Hepatic stellate cell (primary cell): ENCODE results near the gene CHTF18.

Source experiments
- DNase-seq: peaks from one replicate; pipeline ENCODE4 v3.0.0; 2011; ENCODE audit warnings: low spot score

CHTF18 gene

DNA sequence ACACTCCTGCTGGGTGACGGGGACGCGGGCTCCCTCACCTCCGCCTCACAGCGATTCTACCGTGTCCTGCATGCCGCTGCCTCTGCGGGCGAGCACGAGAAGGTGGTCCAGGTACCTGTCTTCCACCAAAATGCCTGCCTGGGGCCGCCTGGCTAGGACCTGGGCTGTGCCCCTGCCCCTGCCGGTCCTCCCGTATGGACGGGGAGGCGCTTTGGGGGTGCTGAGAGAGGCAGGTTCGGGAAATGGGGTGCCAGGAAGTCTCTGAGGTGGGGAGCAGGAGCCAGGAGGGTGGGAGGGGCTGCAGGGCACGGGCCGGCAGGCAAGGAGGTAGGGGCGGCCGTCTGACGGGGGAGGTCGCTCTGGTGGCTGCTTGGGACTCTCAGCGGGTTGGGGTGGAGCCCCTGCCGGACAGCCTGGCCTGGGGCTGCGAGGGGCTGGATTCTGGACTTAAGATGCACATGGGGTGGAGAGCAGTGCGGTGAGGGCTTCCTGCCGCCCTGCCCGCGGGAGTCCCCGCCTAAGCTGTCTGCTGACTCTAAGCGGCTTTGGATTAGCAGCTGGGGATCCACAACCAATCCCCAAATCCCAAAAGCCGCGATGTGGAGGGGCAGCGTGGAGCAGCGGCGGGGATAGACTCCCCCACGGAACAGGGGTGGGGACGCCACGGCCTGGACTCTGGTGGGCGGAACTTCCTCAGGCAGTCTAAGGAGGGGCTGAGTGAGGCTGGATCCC lies 5.8 kb downstream of the CHTF18 start:
- no peak for DNase-seq

DNA sequence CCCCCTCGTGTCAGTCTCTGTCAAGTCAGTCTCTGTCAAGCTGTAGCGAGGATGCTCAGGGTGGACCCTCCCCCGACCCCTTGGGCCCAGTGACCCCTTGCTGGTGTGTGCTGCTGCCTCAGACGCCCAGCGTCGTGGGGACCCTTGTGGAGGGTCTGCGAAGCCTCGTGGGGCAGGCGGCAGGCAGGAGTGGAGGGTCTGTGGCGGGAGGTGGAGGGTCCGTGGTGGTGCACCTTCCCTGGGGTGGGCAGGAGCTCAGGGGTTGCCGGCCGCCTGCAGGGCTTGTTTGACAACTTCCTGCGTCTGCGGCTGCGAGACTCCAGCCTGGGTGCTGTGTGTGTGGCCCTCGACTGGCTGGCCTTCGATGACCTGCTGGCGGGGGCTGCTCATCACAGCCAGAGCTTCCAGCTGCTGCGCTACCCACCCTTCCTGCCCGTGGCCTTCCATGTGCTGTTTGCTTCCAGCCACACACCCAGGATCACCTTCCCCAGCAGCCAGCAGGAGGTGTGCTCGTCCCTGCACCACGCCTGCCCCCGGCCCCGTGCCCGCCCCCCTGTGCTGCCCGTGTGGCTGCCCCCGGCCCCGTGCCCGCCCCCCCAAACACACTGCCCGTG lies 6.5 kb downstream of the CHTF18 start:
- no peak for DNase-seq

DNA sequence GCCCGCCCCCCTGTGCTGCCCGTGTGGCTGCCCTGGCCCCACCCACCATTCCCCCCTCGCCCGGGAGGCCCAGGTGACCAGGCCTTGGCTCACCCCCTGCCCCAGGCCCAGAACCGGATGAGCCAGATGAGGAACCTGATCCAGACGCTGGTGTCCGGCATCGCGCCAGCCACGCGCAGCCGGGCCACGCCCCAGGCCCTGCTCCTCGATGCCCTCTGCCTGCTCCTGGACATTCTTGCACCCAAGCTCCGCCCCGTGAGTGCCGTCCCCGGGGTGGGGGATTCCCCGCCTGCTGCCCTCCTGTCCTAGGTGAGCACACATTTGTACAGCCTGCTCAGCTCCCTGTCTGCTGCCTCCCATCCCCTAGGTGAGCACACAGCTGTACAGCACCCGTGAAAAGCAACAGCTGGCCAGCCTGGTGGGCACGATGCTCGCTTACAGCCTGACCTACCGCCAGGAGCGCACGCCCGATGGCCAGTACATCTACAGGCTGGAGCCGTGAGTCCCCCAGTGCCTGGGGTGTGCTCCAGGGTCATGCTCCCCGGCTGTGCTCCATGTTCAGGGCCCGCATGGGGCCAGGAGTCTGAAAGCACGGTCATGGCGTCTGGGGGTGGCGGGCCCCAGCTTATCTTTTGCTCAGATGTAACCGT lies 7.3 kb downstream of the CHTF18 start:
- no peak for DNase-seq

DNA sequence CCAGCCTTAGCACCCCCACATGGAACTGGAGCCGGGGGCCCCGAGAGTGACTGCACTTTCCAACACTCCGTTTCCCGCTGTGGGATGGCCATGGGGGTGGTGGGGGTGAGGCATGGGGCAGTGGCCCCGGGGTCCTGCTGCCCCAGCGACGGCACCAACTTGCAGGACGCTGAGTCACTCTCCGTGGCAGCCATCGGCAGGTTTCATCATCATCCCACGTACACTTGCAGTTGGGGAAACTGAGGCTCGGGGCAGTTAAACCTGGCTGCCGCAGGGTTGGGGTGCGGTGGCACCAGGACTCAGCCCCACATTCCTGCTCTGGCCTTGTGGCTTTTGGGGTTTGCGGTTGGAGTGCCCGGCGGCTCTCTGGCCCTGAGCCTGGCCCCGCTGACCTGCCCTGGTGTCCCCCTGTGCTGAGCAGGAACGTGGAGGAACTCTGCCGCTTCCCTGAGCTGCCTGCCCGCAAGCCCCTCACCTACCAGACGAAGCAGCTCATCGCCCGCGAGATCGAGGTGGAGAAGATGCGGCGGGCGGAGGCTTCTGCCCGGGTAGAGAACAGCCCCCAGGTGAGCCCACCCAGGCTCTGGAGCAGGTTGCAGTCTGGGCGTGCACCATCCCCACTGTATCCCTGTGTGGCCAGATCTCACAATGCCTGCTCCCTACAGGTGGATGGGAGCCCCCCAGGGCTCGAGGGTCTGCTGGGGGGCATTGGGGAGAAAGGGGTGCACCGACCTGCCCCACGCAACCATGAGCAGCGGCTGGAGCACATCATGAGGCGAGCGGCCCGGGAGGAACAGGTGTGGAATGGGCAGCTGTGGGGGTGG lies 8.1 kb downstream of the CHTF18 start:
- no peak for DNase-seq

DNA sequence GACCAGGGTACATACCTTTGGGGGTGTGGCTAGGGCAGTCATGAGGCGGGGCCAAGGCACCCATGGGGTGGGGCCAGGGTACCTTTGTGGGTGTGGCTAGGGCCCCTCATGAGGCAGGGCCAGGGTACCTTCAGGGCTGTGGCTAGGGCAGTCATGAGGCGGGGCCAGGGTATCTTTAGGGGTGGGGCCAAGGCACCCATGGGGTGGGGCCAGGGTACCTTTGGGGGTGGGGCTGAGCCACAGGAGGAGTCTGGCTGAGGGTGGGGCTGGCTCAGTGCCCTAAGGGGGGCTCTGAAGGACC lies 8.7 kb downstream of the CHTF18 start:
- no peak for DNase-seq

DNA sequence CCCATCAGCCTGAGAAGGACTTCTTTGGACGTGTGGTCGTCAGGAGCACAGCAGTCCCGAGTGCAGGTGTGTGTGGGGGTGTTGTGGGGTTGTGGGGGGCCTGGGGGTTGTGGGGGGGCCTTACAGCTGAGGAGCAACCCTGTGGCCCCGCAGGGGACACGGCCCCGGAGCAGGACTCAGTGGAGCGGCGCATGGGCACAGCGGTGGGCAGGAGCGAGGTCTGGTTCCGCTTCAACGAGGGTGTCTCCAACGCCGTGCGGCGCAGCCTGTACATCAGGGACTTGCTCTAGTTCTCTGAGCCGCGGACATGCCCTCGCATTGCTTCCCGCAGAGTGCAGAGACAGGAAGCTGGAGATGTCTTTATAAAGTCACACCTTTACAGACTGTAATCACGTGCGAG lies 9.3 kb downstream of the CHTF18 start:
- DNase-seq = no peak

DNA sequence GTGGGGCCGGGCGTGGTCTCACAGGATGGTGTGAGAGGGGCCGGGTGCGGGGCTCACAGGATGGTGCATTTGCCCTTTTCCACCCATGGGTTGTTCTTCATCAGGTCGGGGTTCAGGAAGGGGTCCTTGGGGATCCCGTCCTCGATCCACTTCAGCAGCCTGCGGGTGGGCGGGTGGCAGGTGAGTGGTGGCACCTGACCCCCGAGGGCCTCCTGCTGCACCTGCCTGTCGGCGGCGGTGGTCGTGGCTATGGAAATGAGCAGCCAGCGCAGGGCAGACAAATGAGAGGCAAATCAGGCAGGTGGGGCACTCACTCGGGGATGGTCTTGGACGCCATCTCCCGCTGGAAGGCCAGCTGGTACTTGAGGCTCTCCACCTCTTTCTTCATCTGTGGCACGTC lies 10.2 kb downstream of the CHTF18 start:
- no peak for DNase-seq

DNA sequence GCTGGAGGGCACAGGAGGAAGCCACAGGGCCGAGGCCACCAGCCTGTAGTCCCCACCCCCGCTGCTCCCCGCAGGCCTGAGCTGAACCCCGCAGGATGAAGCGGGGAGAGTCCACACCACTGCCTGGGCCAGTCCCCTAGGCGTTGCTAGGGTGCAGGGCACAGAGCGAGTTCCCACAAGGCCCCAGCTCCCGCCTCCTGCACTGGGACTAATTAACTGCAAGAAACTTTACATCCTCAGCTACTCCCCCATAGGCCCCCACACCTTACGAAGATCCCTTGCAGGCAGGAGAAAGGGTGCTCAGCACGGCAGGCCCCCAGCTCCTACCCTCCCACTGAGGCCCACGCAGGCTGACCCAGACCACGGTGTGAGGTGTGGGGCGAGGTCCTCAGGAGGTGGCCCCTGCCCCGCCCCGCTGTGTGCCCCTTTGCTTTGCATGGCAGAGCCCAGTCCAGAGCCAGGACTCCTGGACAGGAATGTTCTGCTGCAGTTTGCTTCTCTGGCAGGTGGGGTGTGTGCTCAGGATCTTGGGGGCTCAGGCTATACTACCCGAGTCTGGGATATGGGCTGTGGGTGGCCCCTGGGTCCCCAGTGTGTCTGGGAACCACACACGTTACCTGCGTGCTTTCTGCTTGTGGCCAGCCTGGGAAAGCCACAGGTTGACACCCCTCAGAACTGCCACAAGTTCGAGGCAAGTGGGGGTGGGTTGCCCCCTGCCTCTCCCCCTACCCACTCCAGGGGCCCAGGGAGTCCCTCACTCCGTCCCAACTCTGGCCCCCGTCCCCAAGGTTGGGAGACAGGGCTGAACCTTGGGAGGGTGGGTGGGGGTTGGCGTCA lies 10.9 kb downstream of the CHTF18 start:
- no peak for DNase-seq

DNA sequence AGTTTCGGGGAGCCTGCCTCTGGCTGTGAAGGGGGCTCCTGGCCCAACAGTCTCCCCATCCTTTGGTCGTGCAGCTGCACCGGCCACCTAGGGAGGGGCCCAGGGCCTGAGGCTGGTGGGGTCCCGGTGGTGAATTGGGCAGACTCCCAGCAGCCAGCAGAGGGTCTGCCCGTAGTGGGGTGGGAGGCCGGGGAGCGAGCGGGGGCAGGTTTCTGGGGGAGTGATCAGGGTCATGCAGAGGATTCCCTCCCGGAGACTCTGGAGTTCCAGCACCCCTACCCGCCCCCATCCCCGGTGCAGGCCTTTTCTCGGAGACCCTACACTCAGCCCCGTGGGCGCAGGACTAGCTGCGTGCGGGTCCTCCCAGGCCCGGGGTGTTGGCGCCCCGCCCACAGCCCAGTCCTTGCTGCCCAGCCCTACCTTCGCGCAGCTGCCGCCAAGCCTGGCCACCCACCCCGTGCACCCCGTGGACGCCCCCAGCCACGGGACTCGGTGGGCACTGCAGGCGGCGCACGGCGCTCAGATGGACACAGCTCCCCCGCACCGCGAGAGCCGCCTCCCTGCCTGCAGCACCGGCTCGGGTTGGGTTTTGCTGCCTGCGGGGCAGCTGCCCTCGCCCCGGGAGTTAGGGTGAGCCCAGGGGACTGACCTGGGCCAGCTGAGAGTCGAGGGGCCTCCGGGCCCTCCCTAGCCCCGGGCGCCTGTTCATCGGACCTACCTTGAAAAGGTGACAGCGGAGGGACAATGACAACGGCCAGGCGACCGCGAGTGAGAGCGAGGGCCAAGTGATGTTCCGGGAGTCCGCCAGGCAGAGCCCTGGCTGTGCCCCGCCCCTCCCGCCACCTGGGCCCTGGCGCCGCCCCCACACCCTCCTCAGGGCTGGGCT lies 11.8 kb downstream of the CHTF18 start, which contains the start of gene GNG13:
Gene GNG13, minus strand, starts transcription at position 787 of the 886 bp plus-strand sequence. CDS start 1,657 bp downstream, outside the sequence.
- DNase-seq = no peak

DNA sequence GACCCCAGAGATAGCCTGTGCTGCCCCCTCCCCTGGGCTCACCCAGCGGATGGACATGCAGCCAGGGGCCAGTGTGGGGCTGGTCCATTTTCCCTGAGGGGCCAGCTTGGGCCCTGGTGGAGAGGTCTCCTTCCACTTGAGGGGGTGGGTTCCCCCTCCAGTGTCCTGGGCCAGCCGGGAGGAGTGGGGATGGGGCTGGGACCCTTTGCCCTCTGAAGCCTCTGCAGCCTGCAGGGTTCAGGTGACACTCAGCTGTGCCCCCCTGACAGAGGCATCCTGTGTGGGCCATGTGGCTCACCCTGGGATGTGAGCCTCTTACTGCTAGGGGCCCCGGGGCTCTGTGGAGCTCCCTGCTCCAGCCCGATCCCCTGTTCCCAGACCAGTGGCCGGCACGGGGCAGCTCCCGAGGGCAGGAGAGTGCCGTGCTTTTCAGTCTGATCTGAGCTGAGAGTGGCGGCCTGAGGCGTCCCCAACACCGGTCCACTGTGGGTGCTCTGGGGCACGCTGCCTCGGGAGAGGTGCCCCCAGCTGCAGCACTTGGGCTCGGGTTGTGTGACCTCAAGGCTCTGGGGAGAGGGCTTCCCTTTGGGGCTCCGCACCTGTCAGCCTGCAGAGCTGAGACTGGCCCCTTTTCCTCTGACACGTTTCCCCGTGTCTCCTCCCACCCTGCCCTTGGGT lies 12.6 kb downstream of the CHTF18 start:
- no peak for DNase-seq

DNA sequence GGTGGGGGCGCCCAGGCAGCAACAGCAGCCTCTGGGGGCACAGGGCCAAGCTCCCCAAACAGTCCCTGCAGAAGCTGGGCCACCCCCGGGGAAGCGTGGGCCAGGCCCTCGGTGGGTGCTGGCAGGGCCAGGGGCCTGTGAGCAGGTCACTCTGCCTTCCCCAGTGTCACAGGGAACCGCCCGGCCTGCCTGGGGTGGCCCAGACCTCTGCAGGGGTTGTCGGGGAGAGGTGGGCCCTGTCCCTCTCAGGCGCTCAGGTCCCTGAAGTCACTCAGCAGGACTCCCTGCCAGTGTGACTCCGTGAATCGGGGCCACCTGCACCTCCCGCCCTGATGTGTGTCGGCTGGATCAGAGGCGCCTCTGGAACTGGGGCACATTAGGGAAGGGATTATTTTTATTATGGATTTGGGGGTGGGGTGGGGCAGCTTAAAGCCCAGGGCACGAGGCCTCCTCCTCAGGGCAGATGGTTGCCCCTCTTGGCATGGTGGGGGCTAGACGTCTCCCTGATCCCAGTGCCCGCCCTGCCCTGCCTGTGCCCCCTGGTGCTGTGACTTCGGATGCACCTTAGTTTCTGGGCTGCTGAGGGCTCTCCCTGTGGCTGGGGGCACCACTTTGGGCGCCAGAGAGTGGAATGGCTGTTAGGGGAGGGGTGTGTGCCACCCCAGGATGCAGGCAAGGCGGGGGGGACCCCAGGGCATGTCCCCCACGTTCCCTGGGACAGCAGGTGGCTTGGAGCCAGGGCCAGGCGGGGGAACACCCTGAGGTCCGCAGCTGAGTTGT lies 13.4 kb downstream of the CHTF18 start:
- DNase-seq = no peak

DNA sequence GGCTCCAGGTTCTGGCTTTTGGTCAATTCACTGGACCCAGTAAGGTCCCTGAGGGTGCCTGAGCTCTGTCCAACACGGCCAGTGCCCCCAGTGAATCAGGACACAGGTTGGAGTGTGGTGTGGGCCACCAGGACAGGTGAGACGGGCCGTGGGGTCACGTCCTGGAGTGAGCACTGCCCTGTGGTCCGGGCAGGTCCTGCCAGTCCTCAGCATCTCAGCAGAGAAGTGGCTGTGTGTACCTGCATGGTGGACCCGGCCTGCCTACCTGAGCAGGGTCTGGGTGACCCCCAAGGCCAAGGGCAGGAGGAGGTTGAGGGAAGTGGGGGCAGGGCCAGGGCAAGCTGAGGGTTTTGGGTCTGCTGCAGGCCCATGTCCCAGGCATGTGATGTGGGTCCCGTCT lies 14.0 kb downstream of the CHTF18 start:
- DNase-seq = no peak

DNA sequence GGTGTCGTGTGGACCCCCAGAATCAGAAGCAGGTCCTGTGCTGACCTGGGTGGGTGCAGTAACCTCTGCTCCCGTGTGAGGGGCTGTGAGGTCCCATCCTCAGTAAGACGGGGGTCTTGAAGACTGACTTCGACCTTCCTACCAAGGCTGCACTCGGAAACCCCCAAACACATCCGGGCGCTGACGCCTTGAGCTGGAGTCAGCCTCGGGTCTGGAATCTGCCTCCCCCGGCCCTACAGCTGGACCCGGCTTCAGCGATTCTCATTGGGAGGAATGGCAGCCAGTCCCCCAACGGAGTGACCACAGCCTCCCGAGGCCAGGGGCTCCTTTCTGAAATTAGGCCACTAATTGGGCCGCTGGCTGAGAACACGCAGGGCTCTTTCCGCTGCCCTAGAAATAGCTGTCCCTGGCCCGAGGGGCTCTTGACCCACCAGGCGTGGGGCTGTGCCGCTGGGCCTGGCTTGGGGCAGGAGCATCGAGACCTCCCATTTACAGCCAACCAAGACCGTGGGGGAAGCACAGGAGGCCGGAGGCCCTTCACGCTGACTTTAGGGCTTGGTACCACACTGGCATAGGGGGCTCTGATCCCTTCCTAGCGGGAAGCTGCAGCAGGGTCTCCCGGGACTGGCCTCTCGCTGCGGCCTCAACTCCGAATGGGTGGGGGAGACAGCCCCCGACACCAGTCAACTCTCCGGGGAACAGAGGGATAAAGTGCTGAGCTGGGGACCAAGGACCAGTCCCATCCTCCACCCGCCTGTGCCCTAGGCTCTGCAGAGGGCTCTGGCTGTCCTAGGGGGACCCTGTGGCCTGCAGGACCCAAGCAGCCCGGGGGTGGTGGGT lies 14.7 kb downstream of the CHTF18 start:
- DNase-seq = no peak

DNA sequence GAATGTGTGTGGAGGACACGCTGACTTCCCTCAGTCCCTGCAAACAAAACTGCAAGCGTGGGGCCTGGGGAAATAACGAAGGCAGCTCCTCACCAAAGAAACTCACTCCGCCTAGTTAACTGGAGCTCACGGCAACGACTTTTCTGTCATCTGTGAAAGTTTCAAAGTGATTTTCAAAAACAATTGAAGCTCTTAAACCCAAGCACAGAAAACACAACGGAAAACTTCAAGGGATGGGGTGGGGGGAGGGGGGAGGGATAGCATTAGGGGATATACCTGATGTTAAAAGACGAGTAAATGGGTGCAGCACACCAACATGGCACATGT lies 15.3 kb downstream of the CHTF18 start:
- DNase-seq = no peak

DNA sequence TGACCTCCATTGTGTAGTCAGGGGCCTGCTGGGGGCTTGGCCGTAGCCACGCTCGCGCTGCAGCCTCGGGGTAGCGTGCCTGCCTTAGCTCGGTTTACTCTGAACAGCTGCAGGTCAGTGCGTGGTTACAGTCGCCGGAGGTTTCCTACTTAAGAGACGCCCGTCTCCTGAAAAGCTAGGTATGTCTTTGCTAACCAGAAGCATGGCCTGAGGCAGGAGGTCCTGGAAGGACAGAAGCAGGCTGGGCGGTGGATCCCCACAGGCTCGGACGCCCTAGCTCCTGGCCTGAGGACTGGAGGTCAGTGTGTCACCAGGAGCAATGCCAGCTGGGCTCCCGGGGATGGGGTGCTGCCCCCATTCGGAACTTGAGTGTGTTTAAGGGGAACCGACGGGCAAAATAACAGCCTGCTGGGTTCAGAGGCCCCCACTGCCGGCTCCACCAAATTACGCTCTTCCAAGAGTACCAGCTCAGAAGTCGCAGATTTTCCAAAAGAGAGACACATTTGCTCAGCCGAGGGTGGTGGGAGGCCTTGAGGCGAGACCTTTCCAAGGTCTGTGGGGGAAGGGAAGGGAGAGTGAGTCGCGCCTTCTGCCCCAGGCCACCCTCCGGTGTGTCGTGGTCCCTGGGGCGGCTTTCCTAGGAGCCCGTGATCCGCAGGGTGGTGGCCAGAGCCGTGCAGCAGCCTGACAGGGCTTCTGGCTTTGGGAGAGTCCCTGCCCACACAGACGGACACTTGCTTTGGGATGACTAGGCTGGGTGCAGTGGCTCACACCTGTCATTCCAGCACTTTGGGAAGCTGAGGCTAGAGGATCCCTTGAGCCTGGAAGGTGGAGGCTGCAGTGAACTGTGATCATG lies 16.0 kb downstream of the CHTF18 start:
- no peak for DNase-seq

DNA sequence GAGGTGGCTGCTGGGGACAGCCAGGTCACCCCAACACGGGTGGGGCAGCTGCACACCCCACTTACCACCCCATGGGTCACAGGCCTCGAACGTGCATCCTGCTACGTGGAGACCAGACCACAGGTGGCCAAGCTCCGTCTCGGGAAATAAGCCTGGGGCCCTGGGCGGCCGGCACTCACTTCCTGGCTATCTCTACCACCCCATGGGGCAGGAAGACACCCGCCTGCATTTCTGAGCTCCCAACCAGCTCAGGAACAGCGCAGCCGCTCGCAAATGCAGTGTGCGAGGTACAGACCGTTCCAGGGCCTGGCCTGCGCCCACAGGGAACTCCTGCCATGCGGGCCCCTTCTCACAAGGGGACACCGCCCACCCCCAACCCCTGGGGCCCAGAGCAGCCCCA lies 17.1 kb downstream of the CHTF18 start:
- DNase-seq = no peak

DNA sequence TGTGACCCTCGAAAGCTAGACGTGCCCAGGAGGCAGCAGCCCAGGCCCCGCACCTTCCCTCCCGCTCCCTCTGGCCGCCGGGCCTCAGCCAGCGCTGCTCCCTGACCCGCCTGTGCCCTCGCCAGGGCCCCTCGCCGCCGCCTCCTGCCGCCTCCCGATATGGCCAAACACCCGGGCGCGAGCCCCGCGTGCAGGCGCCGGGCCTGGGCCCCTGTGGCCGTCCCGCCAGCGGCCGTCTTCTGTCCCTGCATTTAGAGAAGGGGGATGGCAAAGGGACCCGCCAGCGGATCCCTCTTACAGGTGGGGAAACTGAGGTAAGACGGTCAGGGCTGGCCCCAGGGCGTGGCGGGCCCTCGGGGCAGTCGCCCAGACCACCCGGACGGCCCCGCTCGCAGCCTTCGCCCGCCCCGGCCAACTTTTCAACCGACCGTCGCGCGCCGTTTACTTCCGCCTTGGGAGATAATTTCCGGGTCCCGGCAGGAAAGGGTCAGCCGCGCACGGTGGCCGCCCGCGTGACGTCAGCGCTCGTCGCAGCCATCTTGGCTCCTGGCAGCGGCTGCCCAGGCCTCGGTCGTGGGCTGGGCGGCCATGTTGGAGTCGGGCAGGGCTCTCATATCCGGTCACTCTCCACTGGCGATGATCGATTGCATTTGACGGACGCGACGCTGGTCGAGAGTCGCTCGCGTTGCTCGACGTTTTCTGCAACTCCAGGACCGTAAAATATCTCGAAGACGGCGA lies 19.1 kb downstream of the CHTF18 start:
- peak; percentile 98 for DNase-seq
